AG09309 (cell line): ENCODE results near the gene KLHL35.

Experiments
- DNase-seq: peaks from one replicate; pipeline ENCODE4 v3.0.0-alpha.2; 2010; ENCODE audit warnings: low read depth
- H3K4me3 ChIP-seq: 2 replicates; pipeline ENCODE4 v1.5.1; 2011; ENCODE audit warnings: mild to moderate bottlenecking, low read depth, low read length, moderate library complexity; ENCODE audit not compliant: control insufficient read depth
- TF ChIP-seq, protein P1 (sequence below): IDR thresholded peaks from 2 replicates; pipeline ENCODE4 v1.5.1; 2011; ENCODE audit warnings: mild to moderate bottlenecking, low read depth, low read length, inconsistent platforms; ENCODE audit not compliant: insufficient read depth, control insufficient read depth; ENCODE audit errors: missing control alignments

Gene KLHL35

DNA sequence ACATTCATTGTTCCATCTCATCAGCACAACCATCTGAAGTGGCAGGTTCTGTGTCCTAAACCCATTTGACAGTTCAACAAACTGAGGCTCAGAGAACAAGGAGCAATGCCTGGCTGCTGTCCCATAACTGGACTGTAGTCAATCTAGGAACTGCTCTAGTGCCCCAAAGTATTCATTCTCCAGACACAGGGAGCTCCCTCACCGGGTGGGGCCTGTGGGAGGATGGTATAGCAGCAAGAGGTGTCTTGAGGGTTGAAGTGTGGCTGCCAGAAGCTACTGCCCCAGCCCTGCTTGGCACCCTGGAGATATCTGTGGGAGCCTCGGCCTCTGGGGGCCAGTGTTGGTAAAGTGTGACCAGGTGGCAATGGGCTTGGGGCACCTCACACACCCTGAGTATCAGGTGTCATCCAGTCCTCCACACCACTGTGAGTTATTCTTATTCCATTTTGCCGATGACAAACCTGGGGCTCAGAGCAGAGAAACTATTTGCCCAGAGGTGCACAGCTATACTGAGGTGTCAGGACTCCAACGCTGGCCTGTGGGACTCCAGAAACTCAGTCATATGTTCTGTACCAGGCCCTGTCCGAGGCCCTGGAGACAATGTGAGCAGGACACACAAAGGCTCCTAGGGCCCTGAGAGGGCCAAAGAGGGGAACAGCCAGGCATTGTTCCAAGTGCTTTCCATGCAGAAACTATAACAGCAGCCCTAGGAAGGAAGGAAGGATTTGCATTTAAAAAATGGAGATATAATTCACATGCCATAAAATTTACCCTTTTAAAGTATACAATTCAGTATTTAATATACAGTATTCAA is 46.0 kb upstream of the KLHL35 start:
- TF ChIP-seq, protein P1, sequence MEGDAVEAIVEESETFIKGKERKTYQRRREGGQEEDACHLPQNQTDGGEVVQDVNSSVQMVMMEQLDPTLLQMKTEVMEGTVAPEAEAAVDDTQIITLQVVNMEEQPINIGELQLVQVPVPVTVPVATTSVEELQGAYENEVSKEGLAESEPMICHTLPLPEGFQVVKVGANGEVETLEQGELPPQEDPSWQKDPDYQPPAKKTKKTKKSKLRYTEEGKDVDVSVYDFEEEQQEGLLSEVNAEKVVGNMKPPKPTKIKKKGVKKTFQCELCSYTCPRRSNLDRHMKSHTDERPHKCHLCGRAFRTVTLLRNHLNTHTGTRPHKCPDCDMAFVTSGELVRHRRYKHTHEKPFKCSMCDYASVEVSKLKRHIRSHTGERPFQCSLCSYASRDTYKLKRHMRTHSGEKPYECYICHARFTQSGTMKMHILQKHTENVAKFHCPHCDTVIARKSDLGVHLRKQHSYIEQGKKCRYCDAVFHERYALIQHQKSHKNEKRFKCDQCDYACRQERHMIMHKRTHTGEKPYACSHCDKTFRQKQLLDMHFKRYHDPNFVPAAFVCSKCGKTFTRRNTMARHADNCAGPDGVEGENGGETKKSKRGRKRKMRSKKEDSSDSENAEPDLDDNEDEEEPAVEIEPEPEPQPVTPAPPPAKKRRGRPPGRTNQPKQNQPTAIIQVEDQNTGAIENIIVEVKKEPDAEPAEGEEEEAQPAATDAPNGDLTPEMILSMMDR = no peak
- DNase-seq = no peak
- H3K4me3 ChIP-seq = no peak overlapping the region

DNA sequence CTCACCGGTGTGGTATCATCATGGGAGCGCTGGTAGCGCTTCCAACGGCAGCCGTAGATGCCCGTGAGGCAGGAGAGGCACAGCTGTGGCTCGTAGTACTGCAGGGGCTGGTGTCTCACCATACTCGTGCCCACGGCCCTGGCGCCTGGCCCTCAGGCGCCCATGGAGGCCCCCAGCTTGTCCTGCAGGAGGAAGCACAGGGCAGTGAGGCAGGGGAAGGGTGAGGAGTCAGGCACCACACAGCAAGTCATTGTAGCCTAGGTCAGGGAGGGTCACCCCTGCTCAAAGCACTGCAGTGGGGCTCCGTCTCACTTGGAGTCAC is 44.6 kb upstream of the KLHL35 start:
- no peak overlapping the region for H3K4me3 ChIP-seq
- TF ChIP-seq, protein P1 = no peak
- no peak for DNase-seq

DNA sequence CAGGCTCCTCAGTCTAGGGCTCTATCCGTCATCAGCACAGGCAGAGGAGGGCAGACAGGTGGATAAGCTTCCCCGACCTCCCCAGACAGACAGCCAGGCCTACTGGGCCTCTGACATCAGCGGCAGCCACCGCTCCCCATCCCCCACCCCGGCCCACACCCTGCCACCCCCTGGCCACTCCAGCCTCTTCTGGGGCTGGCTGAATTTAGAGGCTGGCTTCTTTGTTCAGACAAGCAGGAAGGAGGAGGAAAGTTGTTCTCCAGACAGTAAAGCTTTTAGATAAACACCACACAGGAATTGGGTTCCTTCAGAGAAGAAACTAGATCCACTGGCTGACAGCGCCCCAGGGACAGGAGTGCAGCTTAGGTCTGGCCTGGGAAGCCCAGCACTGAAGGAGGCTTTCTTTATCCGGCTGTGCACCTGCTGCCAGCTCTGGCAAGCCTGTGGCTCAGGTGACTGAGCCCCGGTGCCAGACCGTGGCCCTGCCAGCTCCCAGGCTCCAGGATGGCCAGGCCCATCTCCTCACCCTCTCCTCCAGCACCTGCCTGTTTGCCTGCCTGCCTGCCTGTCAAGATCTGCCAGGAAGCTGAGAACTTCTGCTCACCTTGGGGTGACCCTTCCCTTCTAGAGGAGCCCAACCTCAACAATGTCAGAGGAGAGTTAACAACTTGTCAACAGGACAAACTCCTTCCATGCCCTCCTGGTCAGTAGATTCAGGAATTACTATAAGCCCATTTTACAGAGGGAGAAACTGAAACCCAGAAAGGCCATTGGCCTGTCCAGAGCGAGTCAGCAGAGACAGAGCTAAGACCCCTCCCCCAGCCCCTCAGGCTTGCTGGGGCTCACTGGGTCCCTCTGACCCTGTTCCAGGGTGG is 44.0 kb upstream of the KLHL35 start:
- TF ChIP-seq, protein P1 = no peak
- no peak for DNase-seq
- no peak overlapping the region for H3K4me3 ChIP-seq

DNA sequence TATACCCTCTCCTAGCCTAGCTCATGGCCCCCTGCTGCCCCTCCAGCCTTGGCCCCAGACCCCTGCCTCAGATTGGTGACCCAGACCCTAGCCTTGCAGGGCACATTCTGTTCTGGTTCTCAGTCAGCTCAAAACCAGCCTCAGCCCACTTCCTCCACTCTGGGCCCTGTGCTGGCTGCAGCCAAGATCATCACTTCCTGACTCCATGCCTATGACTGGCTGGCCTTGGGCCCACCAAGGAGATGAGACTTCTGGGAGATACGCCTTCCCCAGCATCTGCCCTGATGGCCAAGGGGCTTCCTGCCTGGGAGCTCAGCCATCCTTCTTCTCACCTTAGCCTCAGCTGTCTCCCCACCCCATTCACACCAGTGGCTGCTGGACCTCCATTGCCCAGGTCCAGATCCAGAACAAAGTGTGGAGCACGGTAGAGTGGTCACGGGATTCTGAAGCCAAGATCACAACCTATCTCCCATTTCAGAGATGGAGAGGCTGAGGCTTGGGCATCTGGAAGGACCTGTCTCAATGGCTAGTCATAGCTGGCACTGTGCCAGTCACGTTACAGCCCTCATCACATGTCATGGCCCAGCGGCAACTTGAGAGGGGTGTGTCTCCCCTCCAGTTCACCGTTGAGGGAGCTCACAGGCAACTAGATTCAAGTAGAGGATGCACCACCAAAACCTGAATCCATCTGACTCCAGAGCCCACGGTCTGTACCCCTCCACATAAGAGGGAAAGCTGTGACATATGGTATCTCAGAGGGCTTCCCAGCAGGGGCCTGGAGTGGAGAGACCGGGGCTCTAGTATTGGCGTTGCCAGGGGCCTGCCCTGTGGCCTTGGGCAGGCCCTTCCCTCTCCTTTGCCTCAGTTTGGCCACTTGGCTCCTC is 43.0 kb upstream of the KLHL35 start:
- no peak for DNase-seq

DNA sequence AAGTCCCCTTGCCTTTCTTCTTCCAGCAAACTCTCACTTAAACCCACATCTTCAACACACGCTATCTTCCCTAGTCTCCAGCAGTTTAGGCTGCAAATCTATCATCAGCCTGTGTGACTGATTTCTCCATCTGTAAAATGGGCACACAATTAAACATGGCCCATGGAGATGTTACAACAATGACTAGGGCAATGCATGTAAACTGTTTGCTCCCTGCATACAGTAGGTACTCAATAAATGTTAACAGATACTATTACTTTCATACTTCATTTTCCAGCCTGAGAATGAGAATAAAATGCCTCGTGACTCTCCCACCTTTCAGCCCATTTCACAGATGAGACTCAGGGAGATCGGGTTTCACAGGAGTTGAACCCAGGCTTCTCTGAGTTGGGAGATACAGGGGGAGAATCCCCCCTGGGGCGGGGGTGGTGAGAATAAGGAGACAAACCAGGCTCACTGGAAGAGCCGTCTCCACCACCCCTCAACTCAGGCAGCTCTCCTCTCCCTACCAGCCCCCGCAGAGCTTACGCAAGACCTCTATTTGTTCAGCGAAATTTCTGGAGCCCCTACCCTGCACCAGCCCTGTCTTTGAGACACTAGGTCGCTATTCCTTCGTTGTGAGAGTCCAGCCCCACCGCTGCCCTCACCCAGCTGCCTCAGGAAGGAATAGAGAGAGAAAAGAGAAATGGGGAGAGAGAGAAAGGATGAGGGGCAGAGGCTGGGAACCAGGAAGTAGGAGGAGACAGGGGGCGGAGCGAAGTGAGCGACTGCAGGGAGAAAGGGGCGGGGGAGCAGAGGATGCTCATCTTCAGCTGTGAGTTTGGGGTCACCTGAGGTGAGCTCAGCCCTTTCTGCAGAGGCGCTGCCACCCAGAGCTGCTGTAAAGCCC is 42.1 kb upstream of the KLHL35 start:
- no peak for DNase-seq
- no peak overlapping the region for H3K4me3 ChIP-seq

More for the DNA sequence above, 43.0 kb upstream of the KLHL35 start:
- no peak overlapping the region for H3K4me3 ChIP-seq
- TF ChIP-seq, protein P1 = no peak

More for the DNA sequence above, 42.1 kb upstream of the KLHL35 start:
- TF ChIP-seq, protein P1 = no peak
